Subcutaneous adipose tissue (tissue), 4 donors: ENCODE data around the gene NSD2. TPM values are rescaled to one million over a fixed set of nuclear protein-coding genes. Genes with fewer than 3 reads are reported as not detected.

ENCODE experiments used
- total RNA-seq, 4 donors: library from RNA; depleted of rRNA; stranded (reverse); fragments of >200 nt; gene quantifications; one replicate each; pipeline ENCODE4 v1.1.0, GENCODE V29; 2016
- TF ChIP-seq, protein P1 (sequence below): fragments of 450-650 bp; IDR thresholded peaks from one replicate; pipeline ENCODE4 v1.5.1; 2016; ENCODE audit warnings: low read depth, mild to moderate bottlenecking, control low read depth, antibody characterized with exemption, moderate library complexity

Gene NSD2
- total RNA-seq, 4 donors from 2014 or later = 22.3 to 49.9 (median 33.7) TPM

DNA sequence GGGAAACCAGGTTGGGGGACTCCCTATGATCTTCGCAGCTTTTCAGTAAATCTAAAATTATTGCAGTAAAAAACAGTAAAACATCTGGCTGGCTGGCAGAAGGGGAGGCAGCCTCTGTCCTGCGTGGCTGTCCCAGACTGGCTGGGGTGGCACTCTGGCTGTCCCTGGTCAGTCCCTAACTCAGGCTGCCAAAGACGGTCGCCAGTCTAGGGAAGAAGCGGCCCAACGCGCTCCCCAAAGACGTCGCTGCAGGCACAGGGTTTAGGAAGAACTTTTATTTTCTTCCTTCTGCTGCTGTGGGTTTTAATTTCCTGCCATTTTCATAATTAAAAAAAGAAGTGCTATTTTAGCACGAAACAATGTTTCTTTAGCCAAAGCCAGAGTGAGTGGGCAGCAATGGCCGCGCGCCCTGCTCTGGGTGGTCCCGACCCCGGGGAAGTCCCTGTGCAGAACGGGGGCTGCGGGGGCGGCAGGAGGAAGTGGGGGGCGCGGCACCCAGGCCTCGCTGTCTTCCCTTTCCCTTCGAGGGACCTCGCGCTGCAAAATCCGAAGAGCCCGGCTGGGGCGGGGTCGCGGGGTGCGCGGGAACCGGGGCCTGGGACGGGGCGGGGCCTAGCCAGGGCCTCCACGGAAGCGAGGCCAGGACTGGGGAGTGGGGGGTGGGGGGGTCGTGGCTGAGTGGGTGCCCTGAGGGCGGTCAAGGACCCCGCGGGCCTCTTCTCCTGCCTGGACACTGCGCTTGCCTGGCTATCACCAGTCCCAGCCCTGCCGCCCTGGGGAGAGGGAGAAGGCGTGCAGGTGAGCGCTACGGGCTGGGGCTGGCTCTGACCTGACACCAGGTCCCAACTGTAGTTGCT lies 8.9 kb upstream of the NSD2 start:
- TF ChIP-seq, protein P1, sequence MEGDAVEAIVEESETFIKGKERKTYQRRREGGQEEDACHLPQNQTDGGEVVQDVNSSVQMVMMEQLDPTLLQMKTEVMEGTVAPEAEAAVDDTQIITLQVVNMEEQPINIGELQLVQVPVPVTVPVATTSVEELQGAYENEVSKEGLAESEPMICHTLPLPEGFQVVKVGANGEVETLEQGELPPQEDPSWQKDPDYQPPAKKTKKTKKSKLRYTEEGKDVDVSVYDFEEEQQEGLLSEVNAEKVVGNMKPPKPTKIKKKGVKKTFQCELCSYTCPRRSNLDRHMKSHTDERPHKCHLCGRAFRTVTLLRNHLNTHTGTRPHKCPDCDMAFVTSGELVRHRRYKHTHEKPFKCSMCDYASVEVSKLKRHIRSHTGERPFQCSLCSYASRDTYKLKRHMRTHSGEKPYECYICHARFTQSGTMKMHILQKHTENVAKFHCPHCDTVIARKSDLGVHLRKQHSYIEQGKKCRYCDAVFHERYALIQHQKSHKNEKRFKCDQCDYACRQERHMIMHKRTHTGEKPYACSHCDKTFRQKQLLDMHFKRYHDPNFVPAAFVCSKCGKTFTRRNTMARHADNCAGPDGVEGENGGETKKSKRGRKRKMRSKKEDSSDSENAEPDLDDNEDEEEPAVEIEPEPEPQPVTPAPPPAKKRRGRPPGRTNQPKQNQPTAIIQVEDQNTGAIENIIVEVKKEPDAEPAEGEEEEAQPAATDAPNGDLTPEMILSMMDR = no peak

DNA sequence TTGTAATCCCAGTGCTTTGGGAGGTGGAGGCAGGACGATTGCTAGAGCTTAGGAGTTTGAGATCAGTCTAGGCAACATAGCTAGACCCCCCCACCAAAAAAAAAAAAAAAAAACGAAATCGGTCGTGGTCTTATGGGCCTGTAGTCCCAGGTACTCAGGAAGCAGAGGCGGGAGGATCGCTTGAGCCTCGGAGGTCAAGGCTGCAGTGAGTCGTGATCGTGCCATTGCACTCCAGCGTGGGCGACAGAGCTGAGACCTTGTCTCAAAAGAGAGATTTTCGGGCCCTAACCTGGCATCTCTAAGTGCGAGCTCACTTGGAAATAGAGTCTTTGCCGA lies 8.3 kb upstream of the NSD2 start:
- TF ChIP-seq, protein P1 = no peak

DNA sequence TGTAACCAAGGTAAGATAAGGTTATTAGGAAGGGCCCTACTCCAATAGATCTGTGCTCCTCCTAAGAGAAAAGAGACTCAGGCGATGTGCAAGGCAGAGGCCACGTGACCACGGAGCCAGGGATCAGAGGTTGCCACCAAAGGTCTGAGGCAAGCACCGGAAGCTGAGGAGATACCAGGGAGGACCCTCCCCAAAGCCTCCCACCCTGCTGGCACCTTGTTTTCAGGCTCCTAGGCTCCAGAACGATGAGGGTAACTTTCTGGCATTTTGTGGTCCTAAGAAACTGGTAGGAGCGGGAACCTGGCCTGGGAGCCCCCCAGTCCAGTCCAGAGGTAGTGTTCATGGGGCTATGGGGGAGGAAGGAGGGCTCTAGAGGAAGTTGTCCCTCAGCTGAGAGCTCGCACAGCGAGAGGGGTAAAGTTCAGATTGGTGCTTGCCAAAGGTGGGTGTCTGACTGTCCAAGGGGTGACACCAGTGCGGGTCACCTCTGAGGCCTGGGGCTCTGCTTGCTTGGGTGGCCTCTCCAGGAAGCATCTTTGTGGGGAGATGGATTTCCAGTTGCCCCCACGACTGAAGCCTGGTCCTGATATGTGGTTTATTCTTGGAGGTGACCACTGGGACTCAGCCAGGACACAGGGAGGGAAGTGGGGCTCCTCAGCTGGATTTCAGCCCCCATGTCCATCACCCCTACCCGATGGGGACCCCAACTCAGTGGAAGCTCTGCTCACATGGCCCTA lies 7.7 kb upstream of the NSD2 start:
- TF ChIP-seq, protein P1 = no peak

DNA sequence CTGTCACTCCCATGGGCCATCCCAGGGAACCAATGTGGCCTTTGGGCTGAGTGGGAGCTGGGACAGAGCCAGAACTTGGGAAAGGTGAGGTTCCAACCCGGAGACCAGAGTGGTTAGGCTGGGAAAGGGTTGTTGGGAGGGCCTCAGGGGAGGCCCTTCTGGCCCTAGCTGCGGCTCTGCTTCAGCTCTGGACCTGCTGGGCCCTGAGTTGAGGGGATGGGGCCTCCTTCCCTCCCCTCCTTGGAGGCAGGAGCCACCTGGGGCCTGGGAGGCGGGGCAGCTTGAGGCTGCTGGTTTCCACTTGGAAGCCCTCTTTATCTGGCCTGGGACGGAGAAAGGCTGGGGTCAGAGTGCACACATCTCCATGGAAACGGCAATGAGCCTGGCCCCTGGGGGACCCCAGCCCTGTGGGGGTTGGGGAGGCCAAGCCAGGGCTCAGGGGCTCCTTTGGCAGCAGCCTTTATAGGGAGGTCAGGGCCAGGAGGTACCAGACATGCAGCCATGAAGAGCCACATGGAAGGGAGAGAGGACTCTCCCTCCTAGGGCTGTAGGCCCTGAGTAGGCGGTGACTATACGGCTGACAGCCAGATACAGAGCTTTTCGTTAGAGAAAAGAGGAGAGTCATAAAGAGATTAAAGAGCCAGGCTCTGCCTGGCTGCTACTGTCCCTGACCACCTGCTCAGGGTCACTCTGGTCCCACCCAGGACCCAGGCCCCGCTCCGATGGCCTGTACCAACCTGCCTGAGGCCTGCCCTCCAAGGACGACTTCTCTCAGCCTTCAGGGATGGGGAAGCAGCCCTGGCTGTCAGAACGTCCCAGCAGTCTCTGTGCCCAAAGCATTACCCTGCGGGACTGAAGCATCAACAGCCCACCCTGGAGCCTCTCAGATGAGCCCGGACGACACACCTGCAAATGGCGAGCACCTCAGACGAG lies 6.9 kb upstream of the NSD2 start:
- TF ChIP-seq, protein P1 = no peak

DNA sequence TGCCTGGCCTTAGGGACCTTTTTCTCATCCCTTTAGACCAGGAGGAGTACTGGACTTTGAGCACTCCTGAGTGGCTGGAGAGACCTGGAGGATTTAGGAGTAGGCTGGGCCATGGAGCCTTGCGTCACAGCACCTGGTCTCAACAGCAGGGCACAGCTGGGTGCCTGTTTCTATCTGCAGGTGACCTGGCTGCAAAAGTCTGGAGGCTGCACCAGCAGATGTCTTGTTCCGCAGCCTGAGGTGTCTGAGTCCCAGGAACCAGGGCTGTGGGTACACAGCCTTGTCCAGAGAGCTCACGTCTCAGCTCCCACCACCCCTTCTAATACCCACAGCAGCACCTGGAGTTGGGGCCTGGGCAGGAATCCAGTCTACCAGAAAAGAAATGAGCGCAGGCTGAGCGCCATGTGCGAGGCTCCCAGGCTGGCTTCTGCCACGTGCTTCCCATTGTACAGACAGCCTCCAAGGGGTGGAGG lies 5.0 kb upstream of the NSD2 start:
- TF ChIP-seq, protein P1 = no peak

DNA sequence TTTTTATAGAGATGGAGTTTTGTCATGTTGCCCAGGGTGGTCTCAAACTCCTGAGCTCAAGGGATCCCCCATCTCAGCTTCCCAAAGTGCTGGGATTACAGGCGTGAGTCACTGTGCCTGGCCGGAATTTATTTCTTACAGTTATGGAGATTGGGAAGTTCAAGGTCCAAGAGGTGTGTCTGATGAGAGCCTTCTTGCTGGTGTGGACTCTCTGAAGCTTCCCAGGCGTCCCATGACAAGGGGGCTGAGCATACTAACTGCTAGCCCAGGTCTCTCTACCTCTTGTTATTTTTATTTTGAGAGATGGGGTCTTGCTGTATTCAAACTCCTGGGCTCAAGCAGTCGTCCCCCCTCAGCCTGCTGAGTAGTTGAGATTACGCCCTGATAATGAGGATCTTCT lies 2.9 kb upstream of the NSD2 start:
- TF ChIP-seq, protein P1 = no peak
